ENCODE data around the gene KRTAP4-4. TPM values are rescaled to one million over a fixed set of nuclear protein-coding genes. Genes with fewer than 3 reads are reported as not detected.

KRTAP4-4 gene
- total and polyA plus RNA-seq, 2 of the 8 experiments (the other 6 are each of a cell fraction or from before 2014, with no cell fraction given): not detected

GRCh38 chr17:41151525-41151924 is 9.0 kb downstream of the KRTAP4-4 start:
- Histone ChIP-seq H3K18ac (ENCODE audit: extremely low read depth, low read length) (no peak overlapping the region), H3K4me3 (ENCODE audit: extremely low read depth in 1 of 4, insufficient read depth in 2 of 4, low read depth in 3 of 4, low read length in 4 of 4) (no peak overlapping the region), H2AFZ (ENCODE audit: low read length) (no peak overlapping the region), H4K91ac (replicated peaks; ENCODE audit: insufficient read length, low read length) (no peak overlapping the region), H2BK20ac (ENCODE audit: low read length) (no peak overlapping the region), H2BK12ac (ENCODE audit: low read depth, low read length) (no peak overlapping the region), H2BK120ac (replicated peaks; ENCODE audit: low read depth, low read length) (no peak overlapping the region), H3K14ac (ENCODE audit: insufficient read length) (no peak overlapping the region), H4K8ac (ENCODE audit: extremely low read depth, insufficient read depth, low read length) (no peak overlapping the region), H3K79me1 (ENCODE audit: low read depth, low read length) (no peaks in the 10 kb centered on the region), H3K9ac (replicated peaks in 1 of 4; ENCODE audit: extremely low read depth in 1 of 4, low read depth in 3 of 4, low read length in 3 of 4) (no peak overlapping the region), H3K27ac (ENCODE audit: low read depth, low read length) (no peak overlapping the region), H3K4ac (replicated peaks; ENCODE audit: insufficient read length, low read depth, low read length) (no peak overlapping the region), H3K27me3 (replicated peaks in 1 of 4; ENCODE audit: control insufficient read depth in 3 of 4, extremely low read depth in 1 of 4, insufficient read depth in 3 of 4, low read length in 3 of 4) (no peaks in the 10 kb centered on the region), H2BK15ac (ENCODE audit: low read length) (no peak overlapping the region), H3K4me2 (ENCODE audit: insufficient read depth in 1 of 2, low read depth in 2 of 2, low read length in 2 of 2) (no peak overlapping the region), H2AK5ac (ENCODE audit: low read depth, low read length) (no peak overlapping the region), H3K4me1 (replicated peaks in 1 of 4; ENCODE audit: control insufficient read depth in 3 of 4, insufficient read depth in 4 of 4, low read length in 3 of 4) (no peaks in the 10 kb centered on the region), H3K79me2 (ENCODE audit: control insufficient read depth in 1 of 2, insufficient read depth in 2 of 2, low read length in 2 of 2) (no peaks in the 10 kb centered on the region), H3K9me3 (ENCODE audit: insufficient read depth in 2 of 2, low read depth in 1 of 2, low read length in 1 of 2) (no peaks in the 10 kb centered on the region), H2BK5ac (ENCODE audit: low read depth, low read length) (no peak overlapping the region), H4K20me1 (replicated peaks in 1 of 2; ENCODE audit: control insufficient read depth in 1 of 2, insufficient read depth in 2 of 2, low read length in 2 of 2) (no peaks in the 10 kb centered on the region), H4K5ac (ENCODE audit: insufficient read length, low read depth, low read length) (no peak overlapping the region), H3K23ac (ENCODE audit: insufficient read length) (no peak overlapping the region), H3K23me2 (ENCODE audit: low read depth, low read length) (peaks cover 2% of the 10 kb centered on the region; the same call in 1 of the 2 replicates), H3K36me3 (ENCODE audit: control insufficient read depth in 2 of 4, insufficient read depth in 4 of 4, low read length in 3 of 4) (no peaks in the 10 kb centered on the region), H3K56ac (replicated peaks; ENCODE audit: insufficient read length, low read depth, low read length) (no peak overlapping the region)
- no peak for DNase-seq (ENCODE audit: low read depth in 1 of 2, low spot score in 2 of 2)
- peak; percentile 7 for FAIRE-seq
- TF ChIP-seq SP1 (IDR thresholded peaks at IDR 0.05; ENCODE audit: low read depth, low read length) (no peak), NRF1 (IDR thresholded peaks at IDR 0.05; ENCODE audit: low read depth, low read length) (no peak), KDM1A (IDR thresholded peaks at IDR 0.05; ENCODE audit: borderline replicate concordance, low read length) (no peak), TAF1 (IDR thresholded peaks at IDR 0.05; ENCODE audit: low read depth, low read length) (no peak), POLR2A (IDR thresholded peaks at IDR 0.05; ENCODE audit: control extremely low read depth in 1 of 2, low read depth in 2 of 2, low read length in 2 of 2) (no peak), NANOG (IDR thresholded peaks at IDR 0.05; ENCODE audit: insufficient read depth, low read depth, low read length, poor library complexity, severe bottlenecking) (no peak), EP300 (IDR thresholded peaks at IDR 0.05; ENCODE audit: borderline replicate concordance in 1 of 2, low read depth in 2 of 2, low read length in 2 of 2) (no peak), GTF2F1 (IDR thresholded peaks at IDR 0.05; ENCODE audit: borderline replicate concordance, low read depth, low read length) (no peak), CREB1 (IDR thresholded peaks at IDR 0.05) (no peak), TAF7 (optimal IDR thresholded peaks at IDR 0.05; ENCODE audit: borderline replicate concordance, low read depth, low read length) (no peak), SUZ12 (IDR thresholded peaks at IDR 0.05; ENCODE audit: low read length) (no peak)
- ChIA-PET CTCF (ENCODE audit: partially characterized antibody) (no interaction called here), POLR2A (ENCODE audit: partially characterized antibody) (no interaction called here)
- WGBS, 2 experiments (ENCODE audit: extremely low coverage in 1 of 2, insufficient coverage in 1 of 2, insufficient read length in 1 of 2, insufficient replicate concordance in 2 of 2, low coverage in 1 of 2, low lambda C conversion rate in 2 of 2, missing lambda C conversion rate in 1 of 2): 96% methylated on average over 2 of the region's 2 CpGs; no CpG with 5 or more reads in 1 of the 2 experiments

Data from H1 (cell line).